K562 (cell line): Measurements from ENCODE around the gene TLX2. TPM values are rescaled to one million over a fixed set of nuclear protein-coding genes. Genes with fewer than 3 reads are reported as not detected.

Experiments
- BRCA1 ChIP-seq, 2 experiments: fragments of 450-650 bp in 1 of 2; sonication (generic) in 1 of 2; formaldehyde crosslinking in 1 of 2; IDR thresholded peaks; 2 replicates each; pipeline versions ENCODE4 v1.5.0 to v1.6.1; 2017 to 2020; ENCODE audit warnings: mild to moderate bottlenecking in 1 of 2, missing genetic modification reagents in 1 of 2
- BRD4 ChIP-seq: fragments of 200-600 bp; sonication (generic); IDR thresholded peaks from 2 replicates; pipeline ENCODE4 v1.6.1; 2017; ENCODE audit warnings: inconsistent platforms
- DIDO1 ChIP-seq: fragments of 450-650 bp; IDR thresholded peaks from 2 replicates; pipeline ENCODE4 v1.6.1; 2016; ENCODE audit warnings: low read depth, missing biosample characterization, missing genetic modification characterization
- DPF2 ChIP-seq: fragments of 450-650 bp; IDR thresholded peaks from 2 replicates; pipeline ENCODE4 v1.6.1; 2016
- ESRRB ChIP-seq: fragments of 250-450 bp; sonication (Bioruptor Pico); IDR thresholded peaks from 2 replicates; pipeline ENCODE4 v1.5.0; 2020; ENCODE audit warnings: mild to moderate bottlenecking, moderate library complexity, borderline replicate concordance
- HINFP ChIP-seq: fragments of 450-650 bp; conservative IDR thresholded peaks from 2 replicates; pipeline ENCODE4 v1.6.1; 2016; ENCODE audit warnings: missing genetic modification characterization, low read depth, mild to moderate bottlenecking, control low read depth, missing compliant biosample characterization
- HMBOX1 ChIP-seq: sonication (generic); IDR thresholded peaks from 2 replicates; pipeline ENCODE4 v1.6.1; 2016
- HNRNPLL ChIP-seq: fragments of 200-400 bp; formaldehyde crosslinking; IDR thresholded peaks from 2 replicates; pipeline ENCODE4 v1.6.1; 2017; ENCODE audit warnings: low read length, low read depth, mild to moderate bottlenecking; ENCODE audit not compliant: poor library complexity, severe bottlenecking
- ID3 ChIP-seq, 2 experiments: fragments of 250-450 bp in 1 of 2; fragments of 450-650 bp in 1 of 2; sonication (Bioruptor Pico) in 1 of 2; IDR thresholded peaks; 2 replicates each; pipeline versions ENCODE4 v1.6.1 to v1.8.0; 2016 to 2021; ENCODE audit warnings: mild to moderate bottlenecking in 2 of 2, moderate library complexity in 2 of 2, missing compliant biosample characterization in 1 of 2, missing genetic modification characterization in 1 of 2
- JUN ChIP-seq, 2 experiments: sonication (generic) in 1 of 2; formaldehyde crosslinking in 1 of 2; IDR thresholded peaks; 2 replicates each; pipeline versions ENCODE4 v1.6.1 to v1.8.0; 2012 to 2022; ENCODE audit warnings: borderline replicate concordance in 2 of 2, mild to moderate bottlenecking in 2 of 2, improper control_type of control experiment in 1 of 2, low read depth in 1 of 2, low read length in 1 of 2, missing genetic modification reagents in 1 of 2
- KDM1A ChIP-seq, 2 experiments: fragments of 450-650 bp; IDR thresholded peaks; 2 replicates each; pipeline ENCODE4 v1.6.1; 2016; ENCODE audit warnings: mild to moderate bottlenecking in 2 of 2
- MAFF ChIP-seq: IDR thresholded peaks from 2 replicates; pipeline ENCODE4 v1.6.1; 2012; ENCODE audit warnings: low read length, improper control_type of control experiment
- MXI1 ChIP-seq: IDR thresholded peaks from 2 replicates; pipeline ENCODE4 v1.6.1; 2011; ENCODE audit warnings: low read depth, mild to moderate bottlenecking, improper control_type of control experiment, low read length
- NCOA4 ChIP-seq: fragments of 450-650 bp; IDR thresholded peaks from 2 replicates; pipeline ENCODE4 v1.6.1; 2018; ENCODE audit warnings: mild to moderate bottlenecking; ENCODE audit not compliant: partially characterized antibody
- PHF20 ChIP-seq: fragments of 450-650 bp; IDR thresholded peaks from 2 replicates; pipeline ENCODE4 v1.6.1; 2018; ENCODE audit not compliant: partially characterized antibody
- TEAD4 ChIP-seq, 2 experiments: sonication (generic) in 1 of 2; formaldehyde crosslinking in 1 of 2; IDR thresholded peaks; 2 replicates each; pipeline versions ENCODE4 v1.6.1 to v1.8.0; 2012 to 2022; ENCODE audit warnings: borderline replicate concordance in 1 of 2, inconsistent platforms in 1 of 2, low read length in 1 of 2, mild to moderate bottlenecking in 1 of 2, missing genetic modification reagents in 1 of 2
- TRIM24 ChIP-seq, 2 experiments: fragments of 450-650 bp; IDR thresholded peaks; 2 replicates each; pipeline ENCODE4 v1.6.1; 2016
- ZBTB26 ChIP-seq: fragments of 450-650 bp; formaldehyde crosslinking; IDR thresholded peaks from 2 replicates; pipeline ENCODE4 v1.4.0; 2022; ENCODE audit warnings: missing genetic modification characterization
- ZNF197 ChIP-seq: fragments of 200-800 bp; sonication (Bioruptor generic); IDR thresholded peaks from 2 replicates; pipeline ENCODE4 v1.6.1; 2016; ENCODE audit warnings: low read depth, missing genetic modification characterization, missing compliant biosample characterization
- ZNF449 ChIP-seq: fragments of 250-450 bp; sonication (Bioruptor Pico); IDR thresholded peaks from 2 replicates; pipeline ENCODE4 v1.8.0; 2022; ENCODE audit warnings: moderate library complexity, mild to moderate bottlenecking, inconsistent platforms
- ZNF57 ChIP-seq: fragments of 450-650 bp; formaldehyde crosslinking; IDR thresholded peaks from 2 replicates; pipeline ENCODE4 v1.4.0; 2020; ENCODE audit warnings: mild to moderate bottlenecking, moderate library complexity
- ZNF778 ChIP-seq: fragments of 450-650 bp; formaldehyde crosslinking; IDR thresholded peaks from 2 replicates; pipeline ENCODE4 v1.4.0; 2020; ENCODE audit warnings: mild to moderate bottlenecking, moderate library complexity
- polyA plus RNA-seq, 8 experiments: library from polyadenylated mRNA; depleted of rRNA in 4 of 8; stranded (reverse) in 5 of 8; unstranded in 3 of 8; fragments of >200 nt; fragmentation: Nextera tagmentation in 2 of 8; fragmentation: Illumina TruSeq in 1 of 8; extraction: Ambion mirVana in 2 of 8; extraction: Trizol in 1 of 8; gene quantifications; 2 replicates each; pipeline versions ENCODE4 v1.2.1 to v1.2.3, GENCODE V29; 2011 to 2014; ENCODE audit warnings: inconsistent platforms in 1 of 8, missing spikeins in 1 of 8
- total RNA-seq, 7 experiments: library from RNA; depleted of rRNA in 6 of 7; stranded (reverse); fragments of >200 nt in 6 of 7; fragmentation: Illumina TruSeq in 2 of 7; extraction: Trizol in 2 of 7; gene quantifications; 2 replicates each; pipeline versions ENCODE4 v1.2.1 to v1.2.3, GENCODE V29; 2011 to 2021; ENCODE audit warnings: low replicate concordance in 1 of 7

The TLX2 gene
- total and polyA plus RNA-seq, 9 of the 15 experiments (the other 6 are each of a cell fraction or from before 2014, with no cell fraction given), result not detected

GRCh38 chr2:74554820-74555531 lies 40.7 kb downstream of the TLX2 start (continued):
- TF ChIP-seq ZBTB26 (no peak), HINFP (tag) (no peak), HMBOX1 (no peak), ZNF778 (CRISPR knock-in tag) (no peak), ZNF197 (CRISPR knock-in tag) (no peak), ZNF57 (CRISPR knock-in tag) (no peak), TEAD4 (IDR thresholded peaks at IDR 0.05; ENCODE audit: low read length) (no peak), TEAD4 (CRISPR knock-in tag; IDR thresholded peaks at IDR 0.05; ENCODE audit: borderline replicate concordance) (no peak), KDM1A (IDR thresholded peaks at IDR 0.05) (no peak), PHF20 (peak; percentile 57), DIDO1 (tag) (no peak), JUN (IDR thresholded peaks at IDR 0.05; ENCODE audit: borderline replicate concordance, low read depth, low read length) (no peak), JUN (CRISPR knock-in tag; IDR thresholded peaks at IDR 0.05; ENCODE audit: borderline replicate concordance) (no peak), MAFF (no peak), HNRNPLL (peak; percentile 57), MXI1 (no peak), ESRRB (no peak), DPF2 (0 out of 2 replicates have a peak, but pooled peaks have one; percentile 13), BRCA1 (IDR thresholded peaks at IDR 0.05) (no peak), BRCA1 (CRISPR knock-in tag; IDR thresholded peaks at IDR 0.05) (no peak), BRD4 (no peak), NCOA4 (no peak), TRIM24 (IDR thresholded peaks at IDR 0.05) (0 out of 4 replicates have a peak, but pooled peaks of 1 of the 2 experiments have one; percentile 14), ID3 (CRISPR knock-in tag; IDR thresholded peaks at IDR 0.05) (no peak), ID3 (tag; IDR thresholded peaks at IDR 0.05) (no peak), ZNF449 (CRISPR knock-in tag) (no peak)
